ENCODE results near the gene TATDN3.
"Not testable (repeated sequence)": the region's sequence is repeated elsewhere in the genome, so short reads cannot be mapped to it uniquely, and the experiment has no call there.

TATDN3 gene, protein sequence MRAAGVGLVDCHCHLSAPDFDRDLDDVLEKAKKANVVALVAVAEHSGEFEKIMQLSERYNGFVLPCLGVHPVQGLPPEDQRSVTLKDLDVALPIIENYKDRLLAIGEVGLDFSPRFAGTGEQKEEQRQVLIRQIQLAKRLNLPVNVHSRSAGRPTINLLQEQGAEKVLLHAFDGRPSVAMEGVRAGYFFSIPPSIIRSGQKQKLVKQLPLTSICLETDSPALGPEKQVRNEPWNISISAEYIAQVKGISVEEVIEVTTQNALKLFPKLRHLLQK

DNA sequence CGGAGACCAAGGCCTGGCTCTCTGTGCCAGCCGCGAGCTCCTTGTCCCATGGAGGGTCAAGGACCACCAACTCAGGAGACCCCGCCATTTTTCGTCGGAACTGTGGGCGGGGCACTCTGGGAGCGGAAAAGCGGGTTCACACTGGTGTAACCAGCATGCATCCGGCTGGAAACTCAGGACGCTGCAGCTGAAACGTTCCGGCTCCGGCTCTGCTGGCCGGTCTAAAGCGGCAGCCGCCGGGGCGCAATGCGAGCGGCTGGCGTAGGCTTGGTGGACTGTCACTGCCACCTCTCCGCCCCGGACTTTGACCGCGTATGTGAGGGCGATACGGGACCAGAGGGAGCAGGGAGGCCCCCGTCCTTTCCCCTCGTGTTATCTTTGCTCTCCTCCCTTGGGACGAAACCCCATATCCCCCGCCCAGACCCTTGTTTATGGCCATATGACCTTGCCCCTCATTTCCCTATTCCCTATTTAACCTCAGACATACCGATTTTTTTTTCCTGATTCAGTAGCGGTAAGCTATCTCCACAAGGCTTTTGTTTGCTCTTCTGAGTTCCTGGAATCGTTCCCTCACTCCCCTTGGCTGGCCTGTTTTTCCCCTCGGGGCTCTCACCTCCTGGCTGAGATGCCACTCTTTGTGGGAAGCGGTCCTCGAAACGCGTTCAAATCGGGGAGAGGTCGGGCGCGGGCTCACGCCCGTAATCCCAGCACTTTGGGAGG is at the start of gene TATDN3, which contains the start of gene NSL1:
Gene TATDN3, plus strand, starts transcription at position 219 of the 720 bp plus-strand sequence. Its CDS starts 28 bp downstream, at position 247.
Gene NSL1, minus strand, starts transcription at position 102 of the 720 bp plus-strand sequence. Its CDS starts 14 bp downstream, at position 88.
- peak; percentile 93 for DNase-seq

DNA sequence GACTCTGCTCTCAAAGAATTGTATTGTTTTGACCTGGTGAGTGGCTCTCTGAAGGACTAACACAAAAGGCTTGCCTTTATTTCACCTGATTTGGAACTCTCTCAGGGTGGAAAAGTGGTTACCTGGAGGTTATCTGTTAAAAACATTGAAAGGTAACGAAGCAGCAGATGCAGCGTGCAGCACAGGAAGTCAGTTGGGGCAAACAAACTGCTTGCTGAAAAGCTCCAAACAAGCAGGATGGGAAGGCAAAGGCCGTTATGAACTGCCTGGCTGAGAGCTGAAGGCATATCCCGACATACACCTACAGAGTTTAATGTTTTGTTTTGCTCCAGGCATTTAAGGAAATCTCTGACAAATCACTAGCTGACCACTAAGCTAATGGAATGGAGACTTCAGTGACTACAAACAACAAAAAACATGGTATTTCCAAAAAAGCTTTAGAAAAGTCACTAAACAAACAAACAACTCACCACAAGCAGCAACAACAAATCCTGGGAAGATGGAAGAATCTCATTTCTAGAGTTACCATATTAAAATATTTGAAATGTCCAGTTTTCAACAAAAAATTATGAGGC is 47.7 kb upstream of the TATDN3 start:
- no peak for DNase-seq

DNA sequence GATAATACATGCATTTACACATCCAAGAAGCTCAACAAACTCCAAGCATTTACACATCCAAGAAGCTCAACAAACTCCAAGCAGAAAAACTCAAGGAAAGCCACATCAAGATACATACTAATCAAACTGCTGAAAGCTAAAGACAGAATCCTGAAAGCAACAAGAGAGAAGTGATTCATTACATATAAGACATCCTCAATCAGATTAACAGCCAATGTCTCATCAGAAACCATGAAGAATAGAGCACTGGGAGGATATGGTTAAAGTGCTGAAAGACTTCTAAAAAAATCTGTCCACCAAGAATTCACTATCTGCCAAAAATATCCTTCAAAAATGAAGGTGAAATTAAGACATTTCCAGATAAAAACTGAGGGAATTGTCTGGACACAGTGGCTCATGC is 46.4 kb upstream of the TATDN3 start:
- no peak for DNase-seq

- no peak for DNase-seq
These were observed 45.1 kb upstream of the TATDN3 start for GRCh38 chr1:212746546-212746945.

DNA sequence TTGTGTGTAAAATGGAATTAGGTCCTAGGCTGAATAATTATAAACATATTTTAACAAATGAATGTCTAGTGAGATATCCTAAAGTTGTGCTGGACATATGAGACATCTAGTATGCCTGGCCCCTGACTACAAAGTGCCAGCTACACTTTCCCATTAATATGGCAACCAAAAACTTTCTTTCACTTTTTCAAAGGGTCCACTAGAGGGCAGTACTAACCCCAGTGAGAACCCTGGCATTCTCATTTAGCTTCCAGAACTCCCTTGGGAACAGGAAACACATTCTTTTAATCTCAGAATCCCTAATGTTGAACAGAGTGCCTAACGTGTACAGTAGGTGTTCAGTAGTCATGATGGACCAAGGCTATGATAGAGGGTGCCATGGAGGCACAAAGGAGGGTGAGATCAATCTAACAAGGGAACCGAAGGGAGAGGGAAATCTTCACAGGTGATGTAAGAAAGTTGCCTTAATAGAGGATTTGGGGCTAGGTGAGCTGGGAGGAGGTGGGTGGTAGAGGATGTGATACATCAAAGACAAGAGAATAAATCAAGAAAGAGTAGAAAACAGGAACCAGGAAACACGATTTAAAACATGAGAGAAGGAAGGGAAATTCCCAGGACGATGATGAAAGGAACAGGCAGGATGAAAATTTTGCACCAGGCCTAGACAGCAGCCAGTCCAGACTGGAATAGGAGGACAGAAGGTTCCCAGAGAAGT is 41.7 kb upstream of the TATDN3 start:
- DNase-seq: no peak

DNA sequence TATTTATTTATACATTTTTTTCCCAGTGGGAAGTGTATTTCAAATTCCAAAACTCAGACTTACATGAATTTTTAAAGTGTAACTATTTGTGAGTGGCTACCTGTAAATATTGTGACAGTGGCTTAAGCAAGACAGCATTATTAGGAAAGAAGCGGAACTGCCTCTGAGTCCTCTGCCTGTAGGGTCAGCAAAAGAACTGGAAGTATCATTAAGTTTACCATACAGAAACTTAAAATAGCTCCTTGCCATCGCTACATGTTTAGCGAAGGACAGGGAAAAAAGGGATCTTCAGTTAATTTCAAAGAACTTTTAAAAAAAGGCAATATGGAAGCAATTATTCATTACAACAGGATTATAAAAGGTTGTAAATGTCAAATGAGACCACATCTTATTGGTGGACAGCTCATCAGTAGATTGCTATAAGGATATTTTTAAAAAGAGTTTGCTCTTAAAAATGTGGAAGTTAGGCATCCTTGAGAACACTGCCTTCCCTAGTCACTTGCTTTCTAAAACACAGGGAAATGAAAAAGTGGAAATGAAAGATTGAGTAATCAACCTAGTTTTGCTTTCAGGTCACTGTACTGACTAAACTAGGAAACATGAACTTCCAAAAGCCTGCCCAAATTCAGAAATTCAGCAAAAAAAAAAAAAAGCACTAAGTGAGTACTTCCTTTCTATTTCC is 39.3 kb upstream of the TATDN3 start:
- no peak for DNase-seq

- DNase-seq: no peak
These were observed 38.7 kb upstream of the TATDN3 start for GRCh38 chr1:212752934-212753497.

DNA sequence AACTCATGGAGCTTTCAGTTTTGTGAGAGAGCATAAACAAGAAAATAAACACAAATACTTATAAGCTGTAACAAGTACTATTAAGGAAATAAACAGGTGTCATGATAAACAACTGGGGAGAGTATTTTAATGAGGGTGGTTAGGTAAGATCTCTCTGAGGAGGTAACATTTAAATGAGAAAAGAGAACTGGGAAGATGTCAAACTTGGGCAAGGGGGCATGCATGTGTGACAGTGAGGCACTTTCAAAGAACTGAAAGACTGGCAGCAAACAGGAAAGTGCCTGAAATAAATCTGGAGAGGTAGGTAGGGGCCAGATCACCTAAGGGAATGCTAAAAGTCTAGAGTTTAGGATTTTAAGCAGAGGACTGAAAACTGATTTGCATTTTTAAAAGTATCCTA is 37.9 kb upstream of the TATDN3 start:
- no peak for DNase-seq

GRCh38 chr1:212754193-212754592 is 37.5 kb upstream of the TATDN3 start:
- no peak for DNase-seq

DNA sequence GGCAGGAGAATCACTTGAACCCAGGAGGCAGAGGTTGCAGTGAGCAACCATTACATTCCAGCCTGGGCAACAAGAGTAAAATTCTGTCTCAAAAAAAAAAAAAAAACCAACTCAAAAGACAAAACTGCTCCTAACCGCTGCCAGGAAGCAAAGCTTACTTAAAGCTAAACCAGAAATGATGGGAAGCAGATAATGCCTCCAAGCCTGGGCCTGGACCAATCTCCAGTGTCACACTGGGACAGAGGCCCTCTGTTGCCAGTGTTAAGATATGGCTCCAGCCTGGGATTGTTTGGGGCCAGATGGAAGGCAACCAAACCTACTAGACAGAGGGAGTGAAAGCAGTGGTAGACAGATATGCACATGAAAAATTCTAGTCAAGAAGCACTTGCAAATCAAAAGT is 37.0 kb upstream of the TATDN3 start:
- no peak for DNase-seq

DNA sequence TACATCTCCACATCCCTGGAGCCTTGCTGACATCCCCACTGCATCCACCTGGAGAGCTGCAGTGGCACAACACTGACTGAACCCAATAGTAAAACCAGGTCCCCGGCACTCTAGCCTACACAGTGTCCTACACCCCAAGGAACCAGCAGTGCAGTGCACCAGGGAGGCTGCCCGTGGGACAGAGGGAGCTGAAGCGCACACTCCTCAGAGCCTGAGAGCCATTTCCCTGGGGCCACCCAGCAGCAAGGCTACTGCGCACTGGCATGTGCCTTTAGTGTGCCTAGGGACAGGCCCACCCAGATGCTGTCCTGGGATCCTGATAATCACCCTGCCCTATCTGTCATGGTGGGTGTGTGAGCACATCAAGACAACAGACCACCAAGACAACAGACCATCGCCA is 32.0 kb upstream of the TATDN3 start:
- DNase-seq: no peak

DNA sequence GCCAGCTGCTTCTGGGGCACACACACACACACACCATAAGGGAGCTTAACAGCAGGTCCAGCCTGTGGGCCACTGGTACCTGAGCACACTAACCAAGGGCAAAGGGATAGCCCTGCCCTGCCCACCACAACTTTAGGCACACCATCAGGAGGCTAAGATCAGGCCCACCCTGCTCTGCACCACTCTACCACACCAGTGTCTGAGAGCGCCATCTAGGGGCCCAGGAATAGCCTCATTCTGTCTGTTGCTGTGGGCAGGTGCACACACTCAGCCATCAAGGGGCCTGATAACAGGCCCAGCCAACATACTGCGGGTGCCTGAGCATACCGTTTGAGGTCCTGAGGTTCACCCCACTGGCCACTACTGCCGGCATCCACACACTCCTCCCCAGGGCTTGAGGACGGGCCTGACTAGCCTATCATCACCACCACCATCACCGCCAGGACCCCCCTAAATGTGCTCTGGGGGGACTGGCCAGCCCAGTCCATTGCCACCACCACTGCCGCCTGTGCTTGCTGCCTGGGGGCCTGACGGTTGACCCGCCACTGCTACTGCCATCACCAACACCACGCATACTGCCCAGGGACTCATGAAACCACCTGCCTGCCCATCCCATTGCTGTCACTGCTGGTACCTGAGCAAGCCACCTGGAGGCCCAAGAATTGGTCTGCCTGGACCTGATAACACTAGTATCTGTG is 31.4 kb upstream of the TATDN3 start:
- peak; percentile 74 for DNase-seq

GRCh38 chr1:212762234-212762633 is 29.5 kb upstream of the TATDN3 start:
- DNase-seq: no peak

DNA sequence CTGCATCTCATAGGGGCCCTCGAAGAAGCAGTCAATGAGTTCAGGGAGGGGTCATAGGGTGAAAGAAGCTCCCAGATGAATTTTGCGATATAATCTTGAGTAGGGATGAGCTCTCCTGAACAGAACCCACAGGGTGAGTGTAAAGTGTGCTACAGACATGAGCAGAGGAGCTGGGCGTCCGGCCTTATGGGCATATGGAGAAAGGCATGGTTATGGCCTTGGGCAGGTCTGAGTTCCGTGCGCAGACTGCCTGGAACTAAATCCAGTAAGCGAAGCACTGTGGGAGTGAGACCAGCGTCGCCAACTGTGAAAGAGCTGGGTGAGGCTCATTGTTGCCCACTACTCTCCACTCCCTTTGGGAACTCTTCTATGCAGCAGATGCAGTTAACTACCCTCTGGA is 28.9 kb upstream of the TATDN3 start:
- no peak for DNase-seq

DNA sequence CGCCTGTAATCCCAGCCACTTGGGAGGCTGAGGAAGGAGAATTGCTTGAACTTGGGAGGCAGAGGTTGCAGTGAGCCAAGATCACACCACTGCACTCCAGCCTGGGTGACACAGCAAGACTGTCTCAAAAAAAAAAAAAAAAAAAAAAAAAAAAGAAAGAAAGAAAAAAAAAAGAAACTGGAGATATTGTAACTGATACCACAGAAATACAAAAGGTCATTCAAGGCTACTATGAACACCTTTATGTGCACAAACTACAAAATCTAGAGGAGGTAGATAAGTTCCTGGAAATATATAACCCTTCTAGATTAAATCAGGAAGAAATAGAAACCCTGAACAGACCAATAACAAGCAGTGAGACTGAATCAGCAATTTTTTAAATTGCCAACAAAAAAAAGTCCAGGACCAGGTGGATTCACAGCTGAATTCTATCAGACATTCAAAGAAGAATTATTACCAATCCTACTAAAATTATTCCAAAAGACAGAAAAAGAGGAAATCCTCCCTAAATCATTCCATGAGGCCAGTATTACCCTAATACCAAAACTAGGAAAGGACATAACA is 26.9 kb upstream of the TATDN3 start:
- DNase-seq: not testable (repeated sequence)

GRCh38 chr1:212766825-212767224 is 24.9 kb upstream of the TATDN3 start:
- not testable (repeated sequence) for DNase-seq

GRCh38 chr1:212769459-212770167 is 22.1 kb upstream of the TATDN3 start:
- DNase-seq: no peak

DNA sequence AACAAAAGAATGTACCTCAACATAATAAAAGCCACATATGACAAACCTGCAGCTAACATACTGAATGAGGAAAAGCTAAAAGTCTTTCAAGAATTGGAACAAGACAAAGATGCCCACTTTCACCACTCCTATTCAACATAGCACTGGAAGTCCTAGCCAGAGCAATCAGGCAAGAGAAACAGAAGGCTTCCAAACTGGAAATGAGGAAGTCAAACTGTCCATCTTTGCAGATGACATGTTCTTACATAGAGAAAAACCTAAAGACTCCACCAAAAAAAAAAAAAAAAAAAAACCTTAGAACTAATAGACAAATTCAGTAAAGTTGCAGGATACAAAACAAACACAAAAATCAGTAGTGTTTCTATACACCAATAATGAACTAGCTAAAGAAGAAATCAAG is 20.4 kb upstream of the TATDN3 start:
- no peak for DNase-seq

DNA sequence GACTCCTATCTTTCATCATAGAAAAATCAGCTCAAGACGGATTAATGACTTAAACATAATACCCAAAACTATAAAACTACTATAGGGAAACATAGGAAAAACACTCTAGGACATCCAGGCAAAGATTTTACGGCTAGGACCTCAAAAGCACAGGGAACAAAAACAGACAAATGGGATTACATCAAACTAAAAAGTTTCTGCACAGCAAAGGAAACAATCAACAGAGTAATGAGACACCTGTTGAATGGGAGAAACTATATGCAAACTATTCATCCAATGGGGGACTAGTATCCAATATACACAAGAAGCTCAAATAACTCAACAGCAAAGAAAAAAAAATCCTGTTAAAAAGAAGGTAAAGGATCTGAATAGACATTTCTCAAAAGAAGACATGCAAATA is 18.7 kb upstream of the TATDN3 start:
- DNase-seq: no peak

- no peak for DNase-seq
These were observed 17.1 kb upstream of the TATDN3 start for GRCh38 chr1:212774584-212774983.

DNA sequence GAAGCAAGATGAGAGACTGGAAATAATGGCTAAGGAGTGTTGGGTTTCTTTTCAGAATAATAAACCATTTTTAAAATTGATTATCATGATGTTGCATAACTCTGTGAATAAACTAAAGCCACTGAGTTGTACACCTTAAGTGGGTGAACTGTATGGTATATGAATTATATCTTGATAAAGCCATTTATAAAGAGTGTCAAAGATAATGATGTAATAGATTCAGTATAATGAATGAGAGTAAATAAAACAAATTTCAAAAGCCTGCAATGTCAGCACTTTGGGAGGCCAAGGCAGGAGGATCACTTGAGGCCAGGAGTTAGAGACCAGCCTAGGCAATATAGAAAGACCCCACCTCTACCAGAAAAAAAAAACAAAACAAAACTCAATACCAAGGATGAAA is 16.5 kb upstream of the TATDN3 start:
- no peak for DNase-seq
